ENCODE results near the gene CDKN2A. TPM values are rescaled to one million over a fixed set of nuclear protein-coding genes. Genes with fewer than 3 reads are reported as not detected.

Gene CDKN2A
- total and polyA plus RNA-seq, 9 of the 15 experiments (the other 6 are each of a cell fraction or from before 2014, with no cell fraction given): not detected

DNA sequence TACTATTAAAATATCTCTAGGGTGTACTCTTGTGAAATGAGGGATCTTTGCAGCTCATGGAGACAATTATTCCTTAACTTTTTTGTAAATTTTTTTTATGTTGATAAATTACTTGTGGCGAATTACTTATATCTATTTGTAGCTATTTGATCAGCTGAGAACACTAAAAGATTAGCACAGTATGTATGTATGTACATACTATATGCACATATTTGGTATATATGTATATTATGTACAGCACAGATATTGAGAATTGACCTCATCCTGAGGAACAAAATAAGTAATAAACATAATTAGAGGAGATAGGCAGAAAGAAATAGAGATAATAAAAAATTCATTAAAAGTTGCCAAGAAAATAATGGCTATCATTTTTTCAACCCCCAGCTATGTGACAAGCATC is 11.8 kb downstream of the CDKN2A start (continued):
- TF ChIP-seq, protein P1, sequence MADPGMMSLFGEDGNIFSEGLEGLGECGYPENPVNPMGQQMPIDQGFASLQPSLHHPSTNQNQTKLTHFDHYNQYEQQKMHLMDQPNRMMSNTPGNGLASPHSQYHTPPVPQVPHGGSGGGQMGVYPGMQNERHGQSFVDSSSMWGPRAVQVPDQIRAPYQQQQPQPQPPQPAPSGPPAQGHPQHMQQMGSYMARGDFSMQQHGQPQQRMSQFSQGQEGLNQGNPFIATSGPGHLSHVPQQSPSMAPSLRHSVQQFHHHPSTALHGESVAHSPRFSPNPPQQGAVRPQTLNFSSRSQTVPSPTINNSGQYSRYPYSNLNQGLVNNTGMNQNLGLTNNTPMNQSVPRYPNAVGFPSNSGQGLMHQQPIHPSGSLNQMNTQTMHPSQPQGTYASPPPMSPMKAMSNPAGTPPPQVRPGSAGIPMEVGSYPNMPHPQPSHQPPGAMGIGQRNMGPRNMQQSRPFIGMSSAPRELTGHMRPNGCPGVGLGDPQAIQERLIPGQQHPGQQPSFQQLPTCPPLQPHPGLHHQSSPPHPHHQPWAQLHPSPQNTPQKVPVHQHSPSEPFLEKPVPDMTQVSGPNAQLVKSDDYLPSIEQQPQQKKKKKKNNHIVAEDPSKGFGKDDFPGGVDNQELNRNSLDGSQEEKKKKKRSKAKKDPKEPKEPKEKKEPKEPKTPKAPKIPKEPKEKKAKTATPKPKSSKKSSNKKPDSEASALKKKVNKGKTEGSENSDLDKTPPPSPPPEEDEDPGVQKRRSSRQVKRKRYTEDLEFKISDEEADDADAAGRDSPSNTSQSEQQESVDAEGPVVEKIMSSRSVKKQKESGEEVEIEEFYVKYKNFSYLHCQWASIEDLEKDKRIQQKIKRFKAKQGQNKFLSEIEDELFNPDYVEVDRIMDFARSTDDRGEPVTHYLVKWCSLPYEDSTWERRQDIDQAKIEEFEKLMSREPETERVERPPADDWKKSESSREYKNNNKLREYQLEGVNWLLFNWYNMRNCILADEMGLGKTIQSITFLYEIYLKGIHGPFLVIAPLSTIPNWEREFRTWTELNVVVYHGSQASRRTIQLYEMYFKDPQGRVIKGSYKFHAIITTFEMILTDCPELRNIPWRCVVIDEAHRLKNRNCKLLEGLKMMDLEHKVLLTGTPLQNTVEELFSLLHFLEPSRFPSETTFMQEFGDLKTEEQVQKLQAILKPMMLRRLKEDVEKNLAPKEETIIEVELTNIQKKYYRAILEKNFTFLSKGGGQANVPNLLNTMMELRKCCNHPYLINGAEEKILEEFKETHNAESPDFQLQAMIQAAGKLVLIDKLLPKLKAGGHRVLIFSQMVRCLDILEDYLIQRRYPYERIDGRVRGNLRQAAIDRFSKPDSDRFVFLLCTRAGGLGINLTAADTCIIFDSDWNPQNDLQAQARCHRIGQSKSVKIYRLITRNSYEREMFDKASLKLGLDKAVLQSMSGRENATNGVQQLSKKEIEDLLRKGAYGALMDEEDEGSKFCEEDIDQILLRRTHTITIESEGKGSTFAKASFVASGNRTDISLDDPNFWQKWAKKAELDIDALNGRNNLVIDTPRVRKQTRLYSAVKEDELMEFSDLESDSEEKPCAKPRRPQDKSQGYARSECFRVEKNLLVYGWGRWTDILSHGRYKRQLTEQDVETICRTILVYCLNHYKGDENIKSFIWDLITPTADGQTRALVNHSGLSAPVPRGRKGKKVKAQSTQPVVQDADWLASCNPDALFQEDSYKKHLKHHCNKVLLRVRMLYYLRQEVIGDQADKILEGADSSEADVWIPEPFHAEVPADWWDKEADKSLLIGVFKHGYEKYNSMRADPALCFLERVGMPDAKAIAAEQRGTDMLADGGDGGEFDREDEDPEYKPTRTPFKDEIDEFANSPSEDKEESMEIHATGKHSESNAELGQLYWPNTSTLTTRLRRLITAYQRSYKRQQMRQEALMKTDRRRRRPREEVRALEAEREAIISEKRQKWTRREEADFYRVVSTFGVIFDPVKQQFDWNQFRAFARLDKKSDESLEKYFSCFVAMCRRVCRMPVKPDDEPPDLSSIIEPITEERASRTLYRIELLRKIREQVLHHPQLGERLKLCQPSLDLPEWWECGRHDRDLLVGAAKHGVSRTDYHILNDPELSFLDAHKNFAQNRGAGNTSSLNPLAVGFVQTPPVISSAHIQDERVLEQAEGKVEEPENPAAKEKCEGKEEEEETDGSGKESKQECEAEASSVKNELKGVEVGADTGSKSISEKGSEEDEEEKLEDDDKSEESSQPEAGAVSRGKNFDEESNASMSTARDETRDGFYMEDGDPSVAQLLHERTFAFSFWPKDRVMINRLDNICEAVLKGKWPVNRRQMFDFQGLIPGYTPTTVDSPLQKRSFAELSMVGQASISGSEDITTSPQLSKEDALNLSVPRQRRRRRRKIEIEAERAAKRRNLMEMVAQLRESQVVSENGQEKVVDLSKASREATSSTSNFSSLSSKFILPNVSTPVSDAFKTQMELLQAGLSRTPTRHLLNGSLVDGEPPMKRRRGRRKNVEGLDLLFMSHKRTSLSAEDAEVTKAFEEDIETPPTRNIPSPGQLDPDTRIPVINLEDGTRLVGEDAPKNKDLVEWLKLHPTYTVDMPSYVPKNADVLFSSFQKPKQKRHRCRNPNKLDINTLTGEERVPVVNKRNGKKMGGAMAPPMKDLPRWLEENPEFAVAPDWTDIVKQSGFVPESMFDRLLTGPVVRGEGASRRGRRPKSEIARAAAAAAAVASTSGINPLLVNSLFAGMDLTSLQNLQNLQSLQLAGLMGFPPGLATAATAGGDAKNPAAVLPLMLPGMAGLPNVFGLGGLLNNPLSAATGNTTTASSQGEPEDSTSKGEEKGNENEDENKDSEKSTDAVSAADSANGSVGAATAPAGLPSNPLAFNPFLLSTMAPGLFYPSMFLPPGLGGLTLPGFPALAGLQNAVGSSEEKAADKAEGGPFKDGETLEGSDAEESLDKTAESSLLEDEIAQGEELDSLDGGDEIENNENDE (IDR thresholded peaks at IDR 0.05; ENCODE audit: low read depth, low read length): no peak
- TF ChIP-seq, protein P2, sequence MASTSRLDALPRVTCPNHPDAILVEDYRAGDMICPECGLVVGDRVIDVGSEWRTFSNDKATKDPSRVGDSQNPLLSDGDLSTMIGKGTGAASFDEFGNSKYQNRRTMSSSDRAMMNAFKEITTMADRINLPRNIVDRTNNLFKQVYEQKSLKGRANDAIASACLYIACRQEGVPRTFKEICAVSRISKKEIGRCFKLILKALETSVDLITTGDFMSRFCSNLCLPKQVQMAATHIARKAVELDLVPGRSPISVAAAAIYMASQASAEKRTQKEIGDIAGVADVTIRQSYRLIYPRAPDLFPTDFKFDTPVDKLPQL (IDR thresholded peaks at IDR 0.05; ENCODE audit: extremely low read depth, insufficient read length): no peak
- TF ChIP-seq SMARCA5 (IDR thresholded peaks at IDR 0.05): no peak
- TF ChIP-seq, protein P3, sequence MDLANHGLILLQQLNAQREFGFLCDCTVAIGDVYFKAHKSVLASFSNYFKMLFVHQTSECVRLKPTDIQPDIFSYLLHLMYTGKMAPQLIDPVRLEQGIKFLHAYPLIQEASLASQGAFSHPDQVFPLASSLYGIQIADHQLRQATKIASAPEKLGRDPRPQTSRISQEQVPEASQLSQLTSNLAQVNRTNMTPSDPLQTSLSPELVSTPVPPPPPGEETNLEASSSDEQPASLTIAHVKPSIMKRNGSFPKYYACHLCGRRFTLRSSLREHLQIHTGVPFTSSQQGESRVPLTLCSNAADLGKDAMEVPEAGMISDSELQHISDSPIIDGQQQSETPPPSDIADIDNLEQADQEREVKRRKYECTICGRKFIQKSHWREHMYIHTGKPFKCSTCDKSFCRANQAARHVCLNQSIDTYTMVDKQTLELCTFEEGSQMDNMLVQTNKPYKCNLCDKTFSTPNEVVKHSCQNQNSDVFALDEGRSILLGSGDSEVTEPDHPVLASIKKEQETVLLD (IDR thresholded peaks at IDR 0.05): no peak
- no peak for TF ChIP-seq BRD9 (IDR thresholded peaks at IDR 0.05; ENCODE audit: low read depth, partially characterized antibody)

Measured in K562 (cell line).